Measurements from ENCODE around the gene CABLES1.
A peak's percentile ranks its signal among the peaks of the same experiment; 100 is the strongest.
"Not testable (repeated sequence)": the region's sequence is repeated elsewhere in the genome, so short reads cannot be mapped to it uniquely, and the experiment has no call there.

Gene CABLES1

DNA sequence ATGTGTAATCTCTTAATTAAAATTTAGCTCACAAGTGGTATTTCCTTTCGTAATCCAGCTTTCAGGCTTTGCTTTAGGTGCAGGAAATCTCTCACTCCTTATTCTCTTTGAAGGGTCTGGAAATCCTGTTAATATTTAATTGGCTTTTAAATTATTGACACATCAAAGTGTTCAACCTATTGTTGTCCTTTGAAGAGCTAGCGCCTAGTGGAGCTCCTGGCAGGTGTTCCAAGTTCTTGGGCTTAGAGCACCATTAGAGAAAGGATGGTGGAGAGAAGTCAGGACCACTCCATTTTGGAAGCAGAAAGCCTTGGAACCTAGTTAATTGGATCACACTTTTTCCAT is 92.4 kb downstream of the CABLES1 start:
- DNase-seq: no peak

- DNase-seq: no peak
These were observed 93.1 kb downstream of the CABLES1 start for GRCh38 chr18:23228102-23229061.

- DNase-seq: no peak
These were observed 94.2 kb downstream of the CABLES1 start for GRCh38 chr18:23229472-23229871.

DNA sequence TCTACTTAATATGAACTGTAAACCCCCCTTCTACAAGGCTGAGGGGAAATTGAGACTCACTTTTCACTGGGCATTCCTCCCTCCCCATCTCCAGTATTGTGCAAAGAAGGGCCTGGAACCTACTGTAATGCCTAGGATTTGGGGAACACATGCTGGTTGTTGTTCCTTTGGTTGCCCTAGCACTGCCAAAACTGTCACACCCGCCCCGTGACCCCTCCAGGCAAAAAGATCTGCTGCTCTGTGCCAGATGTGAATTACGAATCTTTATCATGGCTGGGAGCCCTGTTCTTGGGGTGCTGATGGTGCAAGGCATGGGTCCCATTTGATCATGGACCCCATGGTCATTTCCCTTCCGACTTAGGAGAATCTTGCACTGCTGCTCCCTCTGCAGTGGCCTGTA is 95.4 kb downstream of the CABLES1 start:
- no peak for DNase-seq

- DNase-seq: no peak
These were observed 96.2 kb downstream of the CABLES1 start for GRCh38 chr18:23231340-23232021.

- DNase-seq: no peak
These were observed 97.0 kb downstream of the CABLES1 start for GRCh38 chr18:23232331-23232730.

GRCh38 chr18:23234619-23235018 is 99.3 kb downstream of the CABLES1 start:
- DNase-seq: no peak

GRCh38 chr18:23235336-23235735 is 100.1 kb downstream of the CABLES1 start:
- no peak for DNase-seq

DNA sequence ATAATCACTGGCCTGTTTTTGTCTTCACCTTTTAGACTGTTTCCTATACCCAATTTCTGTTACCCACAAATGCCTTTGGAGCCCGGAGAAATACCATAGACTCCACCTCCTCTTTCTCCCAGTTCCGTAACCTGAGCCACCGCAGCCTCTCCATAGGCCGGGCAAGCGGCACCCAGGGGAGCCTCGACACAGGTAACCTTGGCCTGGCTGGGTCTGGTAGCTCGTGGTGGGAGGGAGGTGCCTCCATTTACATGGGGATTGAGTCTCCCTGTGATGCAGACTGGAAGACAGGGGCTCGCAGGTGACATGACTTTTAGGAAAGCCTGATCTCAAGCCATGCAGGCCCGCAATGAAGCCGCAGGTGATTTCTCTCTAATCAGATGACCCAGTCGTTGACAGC is 100.6 kb downstream of the CABLES1 start:
- DNase-seq: no peak

GRCh38 chr18:23236876-23237468 is 101.7 kb downstream of the CABLES1 start:
- no peak for DNase-seq

DNA sequence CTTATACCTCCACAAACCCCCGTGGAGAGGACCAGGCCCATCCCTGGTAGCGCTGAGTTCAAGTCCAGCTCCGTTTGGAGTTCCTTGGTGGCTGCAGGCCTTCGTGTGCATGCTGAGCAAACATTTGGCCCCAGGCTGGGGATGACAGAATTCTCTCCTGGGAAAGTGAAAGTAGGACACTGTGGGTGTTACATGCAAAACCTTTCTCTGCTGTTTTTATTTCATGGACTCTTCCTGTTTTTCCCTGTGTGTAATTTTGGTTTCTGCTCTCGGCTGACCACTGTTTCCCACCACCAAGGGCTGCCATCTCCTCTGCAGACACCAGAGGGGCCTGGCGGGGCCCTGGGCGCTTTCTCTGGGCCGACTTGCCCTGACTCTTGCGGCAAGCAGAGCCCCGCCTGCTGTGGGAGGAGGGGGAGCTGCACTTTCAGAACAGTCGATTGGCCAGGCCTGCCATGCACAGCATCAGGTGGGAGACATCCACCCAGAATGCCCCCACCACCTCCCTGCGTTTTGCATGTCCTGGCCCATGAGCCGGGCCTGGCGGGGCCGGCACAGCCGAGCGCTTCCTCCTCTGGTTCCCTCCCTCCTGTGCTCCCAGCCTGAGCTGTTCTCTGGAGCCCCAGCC is 102.4 kb downstream of the CABLES1 start:
- DNase-seq: no peak

GRCh38 chr18:23238152-23238531 is 102.9 kb downstream of the CABLES1 start:
- no peak for DNase-seq

DNA sequence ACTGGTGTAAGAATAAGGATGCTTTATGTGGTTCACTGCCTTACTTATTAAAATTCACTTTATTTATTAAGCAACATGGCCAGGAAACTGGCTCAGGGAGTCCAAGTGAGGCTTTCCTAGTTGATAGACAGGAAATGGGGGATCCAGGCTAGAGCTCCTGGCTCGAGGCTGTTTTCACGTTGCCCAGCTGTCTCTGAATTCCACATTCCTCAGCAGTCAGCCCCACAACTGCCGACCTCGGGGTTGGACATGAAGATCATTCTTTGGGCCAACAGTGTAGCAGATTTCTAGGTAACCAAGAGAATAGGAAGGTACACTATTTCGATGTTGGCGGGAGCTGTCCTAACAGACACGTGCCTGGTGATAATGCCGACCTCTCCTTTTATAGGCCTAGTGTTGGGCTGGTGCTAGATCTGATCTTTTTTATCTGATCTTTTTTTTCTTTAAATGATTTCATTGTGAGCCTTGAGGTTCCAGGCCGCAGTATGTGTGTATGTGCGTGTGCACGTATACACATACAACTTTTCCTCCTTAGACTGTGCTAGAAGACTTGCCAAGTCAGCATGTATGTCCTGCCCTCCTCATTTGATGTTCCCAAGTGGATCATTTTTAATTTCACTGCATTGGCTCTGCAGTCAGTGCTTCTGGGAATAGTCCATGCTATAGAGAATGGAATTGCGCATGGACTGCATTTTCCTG is 103.5 kb downstream of the CABLES1 start:
- no peak for DNase-seq

GRCh38 chr18:23239350-23239692 is 104.0 kb downstream of the CABLES1 start:
- DNase-seq: no peak

- DNase-seq: no peak
These were observed 104.8 kb downstream of the CABLES1 start for GRCh38 chr18:23239885-23240608.

- no peak for DNase-seq
These were observed 105.3 kb downstream of the CABLES1 start for GRCh38 chr18:23240609-23240930.

DNA sequence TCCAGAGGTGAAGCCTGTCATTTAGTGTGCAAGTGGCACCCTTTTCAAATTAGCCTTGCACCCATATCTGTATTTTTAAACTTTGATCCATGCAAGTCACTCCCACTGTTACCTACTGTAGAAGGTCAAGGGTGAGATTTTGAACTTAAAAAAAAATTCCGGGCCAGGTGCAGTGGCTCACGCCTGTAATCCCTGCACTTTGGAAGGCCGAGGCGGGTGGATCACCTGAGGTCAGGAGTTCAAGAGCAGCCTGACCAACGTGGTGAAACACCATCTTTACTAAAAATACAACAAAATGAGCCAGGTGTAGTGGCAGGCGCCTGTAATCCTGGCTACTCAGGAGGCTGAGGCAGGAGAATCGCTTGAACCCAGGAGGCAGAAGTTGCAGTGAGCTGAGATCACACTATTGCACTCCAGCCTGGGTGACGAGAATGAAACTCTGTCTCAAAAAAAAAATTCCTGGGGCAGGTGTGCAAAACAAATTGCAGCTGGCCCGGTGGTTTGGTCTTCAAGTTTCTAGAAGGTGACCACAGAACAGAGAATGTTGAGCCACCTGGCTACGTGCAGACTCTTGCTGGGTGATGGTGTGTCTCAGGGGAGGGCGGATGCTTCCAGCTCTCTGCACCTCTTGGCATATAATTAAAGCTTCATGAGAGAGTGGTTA is 106.7 kb downstream of the CABLES1 start:
- not testable (repeated sequence) for DNase-seq

DNA sequence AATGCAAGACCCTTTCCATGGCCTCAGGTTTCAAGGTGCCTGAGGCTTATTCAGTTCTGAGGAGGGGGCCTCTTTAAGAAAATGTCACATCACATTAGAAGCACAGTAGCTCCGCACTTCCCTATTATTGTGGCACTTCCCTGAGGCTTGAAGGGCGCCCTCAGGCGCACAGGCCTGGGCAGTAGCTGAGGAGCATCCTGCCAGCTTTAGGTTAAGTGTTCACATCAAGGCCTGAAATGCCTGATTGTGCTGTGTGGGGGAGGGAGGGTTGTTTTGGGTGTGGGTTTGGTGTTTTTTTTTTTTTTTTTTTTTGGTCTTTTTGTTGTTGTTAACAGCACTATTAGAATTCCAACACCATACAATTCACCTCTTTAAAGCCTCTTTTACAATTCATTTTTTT is 107.9 kb downstream of the CABLES1 start:
- no peak for DNase-seq

DNA sequence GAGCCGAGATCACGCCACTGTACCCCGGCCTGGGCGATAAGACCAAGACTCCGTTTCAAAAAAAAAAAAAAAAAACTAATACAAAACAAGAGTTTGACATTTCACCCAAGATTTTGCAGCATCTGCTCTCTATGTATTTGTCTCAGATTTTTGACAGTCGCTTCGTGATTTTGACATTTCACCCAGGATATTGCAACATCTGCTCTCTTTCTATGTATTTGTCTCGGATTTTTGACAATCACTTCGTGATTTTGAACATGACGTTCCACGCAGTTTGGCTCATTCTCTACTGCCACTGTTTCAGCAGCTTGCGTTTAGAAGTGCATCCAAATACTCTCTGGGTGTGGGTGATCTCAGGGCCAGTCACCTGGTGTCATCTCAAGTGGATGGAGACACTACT is 108.5 kb downstream of the CABLES1 start:
- DNase-seq: no peak

GRCh38 chr18:23244401-23244800 is 109.1 kb downstream of the CABLES1 start:
- peak; percentile 88 for DNase-seq

- no peak for DNase-seq
These were observed 110.2 kb downstream of the CABLES1 start for GRCh38 chr18:23245461-23245860.

DNA sequence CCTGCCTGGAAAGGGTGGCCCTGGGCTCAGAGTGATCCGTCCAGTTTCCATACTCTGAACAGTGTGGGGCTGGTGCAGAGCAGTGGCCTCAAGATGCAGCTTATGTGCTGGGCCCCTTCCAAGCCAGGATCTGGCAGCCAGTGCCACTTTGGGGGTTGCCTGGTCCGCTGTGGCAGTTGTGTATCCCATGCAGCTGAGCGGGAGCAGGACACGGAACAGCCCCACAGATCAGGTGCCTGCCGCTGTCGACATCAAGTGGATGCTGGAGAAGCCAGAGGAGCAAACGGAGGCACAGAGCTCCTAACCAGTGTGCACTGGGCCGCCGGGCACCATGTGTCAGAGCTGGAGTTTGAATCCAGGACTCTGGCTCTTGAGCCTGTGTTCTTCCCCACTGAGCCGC is 112.0 kb downstream of the CABLES1 start:
- no peak for DNase-seq

All from DMS 273 treated with DMSO at 0.1 percent for 48 hours (cell line).